Suprapubic skin (tissue), 3 donors: ENCODE measurements around the gene FAM89B.

Source experiments
- POLR2AphosphoS5 ChIP-seq, 3 donors: sonication (generic); formaldehyde crosslinking; IDR thresholded peaks; one replicate each; pipeline ENCODE4 v1.6.1; 2017; ENCODE audit warnings: antibody characterized with exemption in 3 of 3
- TF ChIP-seq, protein P1 (sequence below), 2 donors: fragments of 200-600 bp in 1 of 2; fragments of 450-650 bp in 1 of 2; sonication (generic) in 1 of 2; IDR thresholded peaks; one replicate each; pipeline ENCODE4 v1.5.1; 2016 to 2019; ENCODE audit warnings: antibody characterized with exemption in 2 of 2, mild to moderate bottlenecking in 1 of 2, moderate library complexity in 1 of 2

DNA sequence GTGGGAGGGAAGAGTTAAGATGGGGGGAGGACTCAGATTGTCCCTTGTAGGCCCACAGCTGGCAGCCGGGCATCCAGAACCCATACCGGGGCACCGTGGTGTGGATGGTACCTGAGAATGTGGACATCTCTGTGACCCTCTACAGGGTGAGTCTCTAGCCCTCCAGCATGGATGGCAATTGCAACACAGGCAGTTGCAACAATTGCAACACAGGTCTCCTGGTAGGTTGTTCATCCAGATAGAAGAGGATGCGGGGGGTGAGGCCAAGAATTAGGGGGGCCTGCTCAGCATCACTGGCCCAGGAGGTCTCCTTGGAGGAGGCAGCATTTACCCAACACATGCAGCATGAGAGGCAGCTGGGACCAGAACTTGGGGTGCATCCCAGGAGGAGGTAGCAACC lies 7.0 kb downstream of the FAM89B start:
- TF ChIP-seq, protein P1, sequence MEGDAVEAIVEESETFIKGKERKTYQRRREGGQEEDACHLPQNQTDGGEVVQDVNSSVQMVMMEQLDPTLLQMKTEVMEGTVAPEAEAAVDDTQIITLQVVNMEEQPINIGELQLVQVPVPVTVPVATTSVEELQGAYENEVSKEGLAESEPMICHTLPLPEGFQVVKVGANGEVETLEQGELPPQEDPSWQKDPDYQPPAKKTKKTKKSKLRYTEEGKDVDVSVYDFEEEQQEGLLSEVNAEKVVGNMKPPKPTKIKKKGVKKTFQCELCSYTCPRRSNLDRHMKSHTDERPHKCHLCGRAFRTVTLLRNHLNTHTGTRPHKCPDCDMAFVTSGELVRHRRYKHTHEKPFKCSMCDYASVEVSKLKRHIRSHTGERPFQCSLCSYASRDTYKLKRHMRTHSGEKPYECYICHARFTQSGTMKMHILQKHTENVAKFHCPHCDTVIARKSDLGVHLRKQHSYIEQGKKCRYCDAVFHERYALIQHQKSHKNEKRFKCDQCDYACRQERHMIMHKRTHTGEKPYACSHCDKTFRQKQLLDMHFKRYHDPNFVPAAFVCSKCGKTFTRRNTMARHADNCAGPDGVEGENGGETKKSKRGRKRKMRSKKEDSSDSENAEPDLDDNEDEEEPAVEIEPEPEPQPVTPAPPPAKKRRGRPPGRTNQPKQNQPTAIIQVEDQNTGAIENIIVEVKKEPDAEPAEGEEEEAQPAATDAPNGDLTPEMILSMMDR (IDR thresholded peaks at IDR 0.05) = no peak
- TF ChIP-seq POLR2AphosphoS5 (IDR thresholded peaks at IDR 0.05) = no peak
